Ovary (tissue), 3 donors: Measurements from ENCODE around the gene DOLPP1.

Source experiments
- CTCF ChIP-seq, 3 donors: fragments of 450-650 bp in 2 of 3; fragments of 200-600 bp in 1 of 3; IDR thresholded peaks; one replicate each; pipeline versions ENCODE4 v1.5.1 to v1.8.0; 2016 to 2022; ENCODE audit warnings: antibody characterized with exemption in 3 of 3, mild to moderate bottlenecking in 1 of 3
- EP300 ChIP-seq: sonication (generic); formaldehyde crosslinking; IDR thresholded peaks from one replicate; pipeline ENCODE4 v1.6.1; 2017; ENCODE audit warnings: antibody characterized with exemption
- POLR2A ChIP-seq: fragments of 450-650 bp; IDR thresholded peaks from one replicate; pipeline ENCODE4 v1.6.1; 2017; ENCODE audit warnings: antibody characterized with exemption, mild to moderate bottlenecking, moderate library complexity
- donor health status: DM: no; HTN: no; CAD: no.

- TF ChIP-seq POLR2A = no peak
- TF ChIP-seq CTCF (IDR thresholded peaks at IDR 0.05) = no peak
- TF ChIP-seq EP300 = no peak
Measured at GRCh38 chr9:129068990-129069861, 11.7 kb upstream of the DOLPP1 start.
